Aorta (tissue), 5 donors: ENCODE measurements around the gene KIAA1671. TPM values are rescaled to one million over a fixed set of nuclear protein-coding genes. Genes with fewer than 3 reads are reported as not detected.

ENCODE experiments used
- ATAC-seq: fragments of 200-7000 bp; cut with Tn5 transposase; one replicate; pipeline ENCODE4 v1.9.1; 2022; ENCODE audit warnings: moderate library complexity; ENCODE audit not compliant: low FRiP score
- DNase-seq, 2 donors: peaks; one replicate each; pipeline ENCODE4 v3.0.0-alpha.2; 2020
- H3K27ac ChIP-seq, 2 donors: one replicate each; pipeline ENCODE4 v1.5.1; 2013; ENCODE audit warnings: low read length in 2 of 2, mild to moderate bottlenecking in 2 of 2, moderate library complexity in 2 of 2, control low read depth in 1 of 2, inconsistent platforms in 1 of 2, low read depth in 1 of 2
- H3K27me3 ChIP-seq, 2 donors: one replicate each; pipeline ENCODE4 v1.6.1; 2013; ENCODE audit warnings: control low read depth in 1 of 2, low read length in 1 of 2, mild to moderate bottlenecking in 1 of 2, moderate library complexity in 1 of 2; ENCODE audit not compliant: insufficient read depth in 2 of 2, control insufficient read depth in 1 of 2
- H3K36me3 ChIP-seq, 2 donors: one replicate each; pipeline ENCODE4 v1.6.1; 2013; ENCODE audit warnings: control low read depth in 1 of 2, low read length in 1 of 2, mild to moderate bottlenecking in 1 of 2; ENCODE audit not compliant: insufficient read depth in 2 of 2, control insufficient read depth in 1 of 2
- H3K4me1 ChIP-seq, 2 donors: one replicate each; pipeline ENCODE4 v1.6.1; 2013; ENCODE audit warnings: low read length in 2 of 2, control low read depth in 1 of 2, mild to moderate bottlenecking in 1 of 2, moderate library complexity in 1 of 2; ENCODE audit not compliant: insufficient read depth in 2 of 2, control insufficient read depth in 1 of 2
- H3K4me3 ChIP-seq, 2 donors: one replicate each; pipeline ENCODE4 v1.5.1; 2013; ENCODE audit warnings: low read length in 2 of 2, control low read depth in 1 of 2, mild to moderate bottlenecking in 1 of 2
- H3K9me3 ChIP-seq: one replicate; pipeline ENCODE4 v1.6.1; 2013; ENCODE audit warnings: mild to moderate bottlenecking, low read length; ENCODE audit not compliant: control insufficient read depth
- WGBS, 2 donors: extraction: QIAGEN DNeasy Blood & Tissue Kit; methylation state at CpG; one replicate each; pipeline ENCODE4 v1.1.7; 2013; 5-methylcytosine and 5-hydroxymethylcytosine counted together
- intact Hi-C, 2 donors: fragments of 100-400 bp; cut with DNase I; formaldehyde crosslinking; loops; one replicate each; pipeline versions ENCODE4 v1.14.2 to v1.15.0; 2022
- polyA plus RNA-seq, 2 donors: library from polyadenylated mRNA; stranded (reverse); fragments of 200-250 nt; gene quantifications; one replicate each; pipeline ENCODE4 v1.2.3, GENCODE V29; 2013
- total RNA-seq, 2 donors: library from RNA; stranded (reverse); fragmentation: NEBNext Ultra II Directional; extraction: Animal tissue kit (Norgen Biotek cat#: 25700); gene quantifications; one replicate each; pipeline ENCODE4 v1.2.1, GENCODE V29; 2021
- donor health status: healthy with polysubstance abuse.
- donor health status: Bipolar disorder and iron deficiency.
- donor health status: DM: no; HTN: no; CAD: no.
- donor health status: DM: no; HTN: no; CAD: no.
- donor health status: DM: yes; HTN: yes; CAD: no.

The KIAA1671 gene
- total and polyA plus RNA-seq, 4 donors, result 11.5 to 93.3 (median 36.2) TPM

DNA sequence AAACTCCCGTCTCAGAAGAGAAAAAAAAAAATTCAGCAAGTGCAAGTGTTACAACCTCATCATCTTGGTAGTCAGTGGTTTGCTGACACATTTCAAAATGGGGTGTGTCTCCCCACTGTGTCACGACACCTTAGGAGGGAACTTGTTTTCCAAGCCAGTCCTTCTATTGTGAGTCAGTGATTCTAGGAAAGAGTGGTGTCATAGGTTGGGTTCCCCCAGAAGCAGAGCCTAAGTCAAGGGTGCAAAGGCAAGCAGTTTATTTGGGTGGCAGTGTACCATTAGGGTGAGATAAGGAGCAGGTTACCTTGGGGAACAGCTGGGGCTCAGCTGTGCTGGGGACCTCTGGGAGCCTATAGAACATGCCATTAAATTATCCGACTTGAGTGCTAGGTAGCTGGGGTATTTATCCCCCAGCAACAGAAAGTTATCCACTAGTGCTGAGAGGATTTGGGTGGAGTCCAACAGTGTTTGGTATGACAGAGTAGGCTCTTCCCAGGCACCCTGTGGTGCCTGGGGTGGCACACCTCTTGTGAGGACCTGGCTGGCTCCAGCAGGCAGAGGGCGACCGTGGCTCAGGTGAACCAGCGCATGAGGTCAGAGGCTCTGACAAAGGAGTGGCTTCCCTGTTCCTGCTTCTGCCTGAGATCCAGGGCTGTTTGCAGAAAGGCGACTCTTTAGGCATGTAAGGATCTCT is 41.7 kb downstream of the KIAA1671 start:
- H3K27me3 ChIP-seq, result no peaks in the 10 kb centered on the region
- H3K9me3 ChIP-seq, result no peaks in the 10 kb centered on the region
- H3K27ac ChIP-seq, result no peak overlapping the region
- intact Hi-C loops, result no loop called here
- no peak for DNase-seq
- H3K4me3 ChIP-seq, result no peak overlapping the region
- no peaks in the 10 kb centered on the region for H3K4me1 ChIP-seq
- WGBS, 2 donors, result 75 to 85% methylated on average over 7 of the region's 7 CpGs
- no peaks in the 10 kb centered on the region for H3K36me3 ChIP-seq
- no peak for ATAC-seq

DNA sequence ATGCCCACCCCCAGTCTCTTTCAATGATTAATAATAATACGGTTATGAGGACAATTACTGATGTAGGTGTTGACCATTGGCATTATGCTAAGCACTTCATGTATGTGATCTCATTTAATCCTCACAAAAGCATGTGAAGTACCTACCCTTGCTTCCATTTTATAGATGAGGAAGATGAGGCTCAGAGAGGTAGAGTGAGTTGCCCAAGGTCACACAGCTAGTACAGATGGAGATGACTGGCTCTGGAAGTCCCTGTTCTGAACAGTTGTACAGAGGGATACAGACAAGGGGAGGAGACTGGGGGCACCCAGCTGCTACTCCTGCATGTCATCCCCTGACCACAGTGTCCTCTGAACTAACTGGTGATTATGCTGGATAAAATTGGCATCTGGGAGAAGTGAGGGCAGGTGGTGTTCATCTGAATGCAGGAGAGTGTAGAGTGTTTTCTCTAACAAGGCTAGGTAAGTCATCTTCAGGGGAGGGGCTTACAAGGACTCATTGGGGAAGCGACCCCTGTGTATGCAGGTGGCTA is 43.2 kb downstream of the KIAA1671 start:
- H3K9me3 ChIP-seq, result no peaks in the 10 kb centered on the region
- no peak for DNase-seq
- no peaks in the 10 kb centered on the region for H3K4me1 ChIP-seq
- WGBS, 2 donors, result 91 to 94% methylated on average over 2 of the region's 2 CpGs
- intact Hi-C loops, result no loop called here
- H3K36me3 ChIP-seq, result no peaks in the 10 kb centered on the region
- no peak overlapping the region for H3K27ac ChIP-seq
- H3K27me3 ChIP-seq, result no peaks in the 10 kb centered on the region
- no peak for ATAC-seq
- no peak overlapping the region for H3K4me3 ChIP-seq

DNA sequence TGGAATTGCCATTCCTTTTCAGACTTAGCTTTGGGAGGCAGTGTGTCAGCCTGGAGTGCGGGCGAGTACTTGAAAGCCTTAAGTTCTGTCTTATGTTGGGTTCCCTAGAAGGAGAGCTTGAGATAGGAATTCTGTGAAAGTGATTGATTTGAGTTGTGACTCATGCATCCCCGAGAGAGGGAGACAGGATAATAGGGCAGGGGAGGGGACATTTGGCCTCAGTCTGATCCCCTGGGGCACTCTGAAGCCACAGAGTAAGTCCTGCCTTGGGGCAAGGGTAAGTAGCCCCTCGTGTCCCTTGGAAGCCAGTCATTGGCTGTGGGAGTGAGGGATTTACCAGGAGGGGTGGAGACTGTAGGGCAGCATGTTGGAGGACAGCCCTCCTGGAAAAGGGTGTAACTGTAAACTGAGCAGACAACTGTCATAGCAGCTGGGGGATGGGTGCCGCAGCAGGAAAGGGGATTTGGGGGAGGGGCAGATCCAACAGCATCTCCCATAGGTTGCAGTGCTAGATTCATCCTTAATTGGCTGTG is 44.0 kb downstream of the KIAA1671 start:
- Histone ChIP-seq H3K27ac (no peak overlapping the region), H3K9me3 (no peaks in the 10 kb centered on the region), H3K4me3 (no peak overlapping the region), H3K4me1 (no peaks in the 10 kb centered on the region), H3K36me3 (no peaks in the 10 kb centered on the region), H3K27me3 (no peaks in the 10 kb centered on the region)
- 19 to 28% methylated on average over 5 of the region's 5 CpGs for WGBS, 2 donors
- ATAC-seq (peak; percentile 17), DNase-seq (no peak)
- intact Hi-C loops, result no loop called here

- Histone ChIP-seq H3K9me3 (no peaks in the 10 kb centered on the region), H3K27me3 (no peaks in the 10 kb centered on the region), H3K27ac (no peak overlapping the region), H3K4me3 (no peak overlapping the region), H3K4me1 (no peaks in the 10 kb centered on the region), H3K36me3 (no peaks in the 10 kb centered on the region)
- intact Hi-C loops, result no loop called here
- no peak for ATAC-seq
- DNase-seq, result no peak
- WGBS, 2 donors, result 91 to 93% methylated on average over 6 of the region's 6 CpGs
These were observed 44.5 kb downstream of the KIAA1671 start for GRCh38 chr22:24997023-24997422.

DNA sequence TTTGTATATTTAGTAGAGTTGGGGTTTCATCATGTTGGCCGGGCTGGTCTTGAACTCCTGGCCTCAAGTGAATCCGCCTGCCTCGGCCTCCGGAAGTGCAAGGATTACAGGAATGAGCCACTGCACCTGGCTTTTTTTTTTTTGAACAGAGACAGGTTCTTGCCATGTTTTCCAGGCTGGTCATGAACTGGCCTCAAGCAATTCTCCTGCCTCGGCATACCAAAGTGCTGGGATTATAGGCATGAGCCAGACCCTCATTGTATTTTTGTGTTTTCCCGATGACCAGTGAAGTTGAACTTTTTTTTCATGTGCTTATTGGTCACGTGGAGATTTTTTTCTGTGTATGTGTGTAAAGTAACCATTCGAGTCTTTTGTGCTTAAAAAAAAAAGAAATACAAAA is 48.2 kb downstream of the KIAA1671 start:
- Histone ChIP-seq H3K4me1 (no peaks in the 10 kb centered on the region), H3K27me3 (no peaks in the 10 kb centered on the region), H3K4me3 (no peak overlapping the region), H3K9me3 (no peaks in the 10 kb centered on the region), H3K36me3 (no peaks in the 10 kb centered on the region), H3K27ac (no peak overlapping the region)
- intact Hi-C loops, result no loop called here
- DNase-seq (no peak), ATAC-seq (no peak)
- WGBS, 2 donors, result 79 to 85% methylated on average over 8 of the region's 8 CpGs

- ATAC-seq, result no peak
- Histone ChIP-seq H3K36me3 (no peaks in the 10 kb centered on the region), H3K27me3 (no peaks in the 10 kb centered on the region), H3K9me3 (no peaks in the 10 kb centered on the region), H3K4me3 (no peak overlapping the region), H3K4me1 (no peaks in the 10 kb centered on the region), H3K27ac (no peak overlapping the region)
- DNase-seq, result no peak
- intact Hi-C loops, result no loop called here
- 37 to 57% methylated on average over 1 of the region's 1 CpG for WGBS, 2 donors
These were observed 49.9 kb downstream of the KIAA1671 start for GRCh38 chr22:25002241-25002985.

GRCh38 chr22:25006354-25006753 is 53.8 kb downstream of the KIAA1671 start:
- ATAC-seq (no peak), DNase-seq (no peak)
- no peaks in the 10 kb centered on the region for H3K4me1 ChIP-seq
- H3K27me3 ChIP-seq, result no peaks in the 10 kb centered on the region
- H3K4me3 ChIP-seq, result no peak overlapping the region
- no peak overlapping the region for H3K27ac ChIP-seq
- no peaks in the 10 kb centered on the region for H3K9me3 ChIP-seq
- 90 to 95% methylated on average over 4 of the region's 4 CpGs for WGBS, 2 donors
- H3K36me3 ChIP-seq, result no peaks in the 10 kb centered on the region
- intact Hi-C loops, result no loop called here

DNA sequence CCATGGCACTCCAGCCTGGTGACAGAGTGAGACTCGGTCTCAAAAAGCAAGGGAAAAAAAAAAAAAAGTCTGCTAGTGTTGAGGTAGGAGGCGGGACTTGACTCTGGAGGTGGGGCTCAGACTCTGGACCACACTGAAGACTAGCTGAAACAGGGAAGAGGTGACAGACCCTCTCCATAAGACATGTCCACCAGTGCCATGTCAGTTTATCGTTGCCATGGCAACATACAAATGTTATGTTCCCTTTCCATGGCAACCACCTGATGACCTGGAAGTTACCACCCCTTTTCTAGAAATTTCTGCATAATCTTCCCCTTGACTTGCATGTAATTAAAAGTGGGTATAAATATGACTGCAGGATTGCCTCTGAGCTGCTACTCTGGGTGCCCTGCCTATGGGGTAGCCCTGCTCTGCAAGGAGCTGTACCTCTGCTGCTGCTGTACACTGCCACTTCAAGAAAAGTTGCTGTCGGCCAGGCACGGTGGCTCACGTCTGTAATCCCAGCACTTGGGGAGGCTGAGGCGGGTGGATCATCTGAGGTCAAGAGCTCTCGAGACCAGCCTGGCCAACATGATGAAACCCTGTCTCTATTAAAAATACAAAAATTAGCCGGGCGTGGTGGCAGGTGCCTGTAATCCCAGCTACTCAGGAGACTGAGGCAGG is 55.1 kb downstream of the KIAA1671 start:
- DNase-seq (peak in 1 of 2 donors; percentile 43), ATAC-seq (no peak)
- H3K27ac ChIP-seq, result no peak overlapping the region
- intact Hi-C loops, result no loop called here
- H3K4me1 ChIP-seq, result no peaks in the 10 kb centered on the region
- 92 to 93% methylated on average over 10 of the region's 10 CpGs for WGBS, 2 donors
- H3K36me3 ChIP-seq, result no peaks in the 10 kb centered on the region
- no peak overlapping the region for H3K4me3 ChIP-seq
- H3K9me3 ChIP-seq, result no peaks in the 10 kb centered on the region
- H3K27me3 ChIP-seq, result no peaks in the 10 kb centered on the region
